GM12801 (cell line): ENCODE results near the gene JTB.

Experiments used
- CTCF ChIP-seq: IDR thresholded peaks from one replicate; pipeline ENCODE4 v1.5.1; 2011; ENCODE audit warnings: control low read depth; ENCODE audit not compliant: insufficient read length; ENCODE audit errors: extremely low read depth

JTB gene

GRCh38 chr1:153945131-153945794 is 32.2 kb downstream of the JTB start:
- no peak for TF ChIP-seq CTCF

GRCh38 chr1:153944827-153945117 is 32.7 kb downstream of the JTB start:
- TF ChIP-seq CTCF, result no peak

GRCh38 chr1:153944005-153944826 is 33.3 kb downstream of the JTB start:
- TF ChIP-seq CTCF, result no peak

GRCh38 chr1:153942766-153943549 is 34.5 kb downstream of the JTB start:
- no peak for TF ChIP-seq CTCF

- TF ChIP-seq CTCF, result no peak
These were observed 35.4 kb downstream of the JTB start for GRCh38 chr1:153941826-153942725.

- TF ChIP-seq CTCF, result no peak
These were observed 36.7 kb downstream of the JTB start for GRCh38 chr1:153940756-153941155.
